ENCODE measurements around the gene ZFHX3. TPM values are rescaled to one million over a fixed set of nuclear protein-coding genes. Genes with fewer than 3 reads are reported as not detected.

ZFHX3 gene
- total and polyA plus RNA-seq, 2 donors from 2014 or later = 2.3 to 29.3 TPM

DNA sequence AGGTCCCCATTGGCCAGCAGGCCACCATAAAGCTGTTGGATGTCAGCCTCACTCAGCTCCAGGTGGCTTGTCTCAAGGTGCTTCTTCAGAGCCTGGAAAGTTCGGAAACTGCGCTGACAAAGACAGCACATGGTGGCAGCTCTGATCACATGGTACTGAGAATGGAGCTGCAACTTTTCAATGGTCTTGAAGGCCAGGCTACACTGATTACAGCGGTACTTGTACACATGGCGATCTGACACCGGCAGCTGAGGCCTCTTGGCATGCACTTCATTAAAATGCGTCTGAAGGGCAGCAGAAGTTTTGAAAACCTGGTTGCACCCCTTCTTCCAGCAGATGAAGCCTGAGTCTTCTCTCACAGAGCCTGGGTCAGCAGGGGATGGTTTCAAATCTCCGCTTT, 249.7 kb downstream of the ZFHX3 start:
- no peaks in the 10 kb centered on the region for H3K27me3 ChIP-seq (ENCODE audit: control insufficient read depth, insufficient read depth, low read length)
- no peak for DNase-seq
- no peak overlapping the region for H3K4me3 ChIP-seq (ENCODE audit: low read length in 3 of 3)
- no peak overlapping the region for H3K27ac ChIP-seq (ENCODE audit: low read depth in 2 of 2, low read length in 2 of 2)
- no peak overlapping the region for H3K9ac ChIP-seq (ENCODE audit: low read length in 3 of 3)
- TF ChIP-seq CTCF (IDR thresholded peaks at IDR 0.05; ENCODE audit: borderline replicate concordance, extremely low read depth, insufficient read depth) = no peak
- peaks cover 0 to 24% (median 15%) of the 10 kb centered on the region in 3 donors for H3K36me3 ChIP-seq (ENCODE audit: control insufficient read depth in 2 of 3, insufficient read depth in 3 of 3, low read length in 3 of 3)
- intact Hi-C loops (cut with DNase I) = no loop called here
- H3K9me3 ChIP-seq (ENCODE audit: control insufficient read depth in 2 of 3, insufficient read depth in 1 of 3, low read length in 3 of 3) = no peaks in the 10 kb centered on the region
- H3K4me1 ChIP-seq (ENCODE audit: control insufficient read depth in 2 of 3, insufficient read depth in 2 of 3, low read depth in 1 of 3, low read length in 3 of 3) = no peaks in the 10 kb centered on the region
- no peak for FAIRE-seq

GRCh38 chr16:72797621-72798020, 250.3 kb downstream of the ZFHX3 start:
- Histone ChIP-seq H3K27me3 (ENCODE audit: control insufficient read depth, insufficient read depth, low read length) (no peaks in the 10 kb centered on the region), H3K4me1 (ENCODE audit: control insufficient read depth in 2 of 3, insufficient read depth in 2 of 3, low read depth in 1 of 3, low read length in 3 of 3) (no peaks in the 10 kb centered on the region), H3K4me3 (ENCODE audit: low read length in 3 of 3) (no peak overlapping the region), H3K36me3 (ENCODE audit: control insufficient read depth in 2 of 3, insufficient read depth in 3 of 3, low read length in 3 of 3) (peaks cover 0 to 30% (median 16%) of the 10 kb centered on the region in 3 donors), H3K9ac (ENCODE audit: low read length in 3 of 3) (no peak overlapping the region), H3K27ac (ENCODE audit: low read depth in 2 of 2, low read length in 2 of 2) (no peak overlapping the region), H3K9me3 (ENCODE audit: control insufficient read depth in 2 of 3, insufficient read depth in 1 of 3, low read length in 3 of 3) (no peaks in the 10 kb centered on the region)
- DNase-seq = no peak
- no peak for TF ChIP-seq CTCF (IDR thresholded peaks at IDR 0.05; ENCODE audit: borderline replicate concordance, extremely low read depth, insufficient read depth)
- FAIRE-seq = no peak
- intact Hi-C loops (cut with DNase I) = no loop called here

- H3K4me3 ChIP-seq (ENCODE audit: low read length in 3 of 3) = no peak overlapping the region
- FAIRE-seq (no peak), DNase-seq (no peak)
- H3K27me3 ChIP-seq (ENCODE audit: control insufficient read depth, insufficient read depth, low read length) = no peaks in the 10 kb centered on the region
- no peaks in the 10 kb centered on the region for H3K9me3 ChIP-seq (ENCODE audit: control insufficient read depth in 2 of 3, insufficient read depth in 1 of 3, low read length in 3 of 3)
- no peak for TF ChIP-seq CTCF (IDR thresholded peaks at IDR 0.05; ENCODE audit: borderline replicate concordance, extremely low read depth, insufficient read depth)
- H3K4me1 ChIP-seq (ENCODE audit: control insufficient read depth in 2 of 3, insufficient read depth in 2 of 3, low read depth in 1 of 3, low read length in 3 of 3) = no peaks in the 10 kb centered on the region
- peaks cover 0 to 31% (median 16%) of the 10 kb centered on the region in 3 donors for H3K36me3 ChIP-seq (ENCODE audit: control insufficient read depth in 2 of 3, insufficient read depth in 3 of 3, low read length in 3 of 3)
- no peak overlapping the region for H3K9ac ChIP-seq (ENCODE audit: low read length in 3 of 3)
- no peak overlapping the region for H3K27ac ChIP-seq (ENCODE audit: low read depth in 2 of 2, low read length in 2 of 2)
- intact Hi-C loops (cut with DNase I) = no loop called here
These were observed 251.7 kb downstream of the ZFHX3 start for GRCh38 chr16:72796222-72796621.

DNA sequence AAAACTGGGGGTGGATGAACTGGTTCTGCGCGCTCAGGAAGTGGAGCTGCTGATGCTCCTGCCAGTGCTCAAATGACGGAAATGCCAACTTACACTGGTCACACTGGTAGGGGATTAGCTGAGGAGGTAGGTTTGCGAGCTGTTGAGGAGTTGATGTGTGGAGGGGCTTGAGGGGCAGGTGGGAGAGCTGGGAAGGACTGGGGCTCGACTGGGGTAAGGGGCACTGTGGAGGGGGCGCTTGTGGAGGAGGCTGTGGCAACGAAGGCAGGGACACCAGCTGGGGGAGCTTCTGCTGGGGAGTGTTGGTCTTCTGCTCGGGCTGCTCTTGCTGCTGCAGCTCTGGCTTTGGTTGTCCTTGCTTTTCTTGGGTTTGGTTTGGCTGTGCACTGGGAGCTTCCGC, 252.9 kb downstream of the ZFHX3 start:
- no peaks in the 10 kb centered on the region for H3K4me1 ChIP-seq (ENCODE audit: control insufficient read depth in 2 of 3, insufficient read depth in 2 of 3, low read depth in 1 of 3, low read length in 3 of 3)
- TF ChIP-seq CTCF (IDR thresholded peaks at IDR 0.05; ENCODE audit: borderline replicate concordance, extremely low read depth, insufficient read depth) = no peak
- FAIRE-seq = no peak
- DNase-seq = no peak
- intact Hi-C loops (cut with DNase I) = no loop called here
- no peak overlapping the region for H3K9ac ChIP-seq (ENCODE audit: low read length in 3 of 3)
- H3K9me3 ChIP-seq (ENCODE audit: control insufficient read depth in 2 of 3, insufficient read depth in 1 of 3, low read length in 3 of 3) = no peaks in the 10 kb centered on the region
- no peak overlapping the region for H3K4me3 ChIP-seq (ENCODE audit: low read length in 3 of 3)
- no peaks in the 10 kb centered on the region for H3K27me3 ChIP-seq (ENCODE audit: control insufficient read depth, insufficient read depth, low read length)
- peaks cover 0 to 31% (median 17%) of the 10 kb centered on the region in 3 donors for H3K36me3 ChIP-seq (ENCODE audit: control insufficient read depth in 2 of 3, insufficient read depth in 3 of 3, low read length in 3 of 3)
- H3K27ac ChIP-seq (ENCODE audit: low read depth in 2 of 2, low read length in 2 of 2) = no peak overlapping the region

All from kidney (tissue), 14 donors.